ENCODE data around the gene FLNC.

DNA sequence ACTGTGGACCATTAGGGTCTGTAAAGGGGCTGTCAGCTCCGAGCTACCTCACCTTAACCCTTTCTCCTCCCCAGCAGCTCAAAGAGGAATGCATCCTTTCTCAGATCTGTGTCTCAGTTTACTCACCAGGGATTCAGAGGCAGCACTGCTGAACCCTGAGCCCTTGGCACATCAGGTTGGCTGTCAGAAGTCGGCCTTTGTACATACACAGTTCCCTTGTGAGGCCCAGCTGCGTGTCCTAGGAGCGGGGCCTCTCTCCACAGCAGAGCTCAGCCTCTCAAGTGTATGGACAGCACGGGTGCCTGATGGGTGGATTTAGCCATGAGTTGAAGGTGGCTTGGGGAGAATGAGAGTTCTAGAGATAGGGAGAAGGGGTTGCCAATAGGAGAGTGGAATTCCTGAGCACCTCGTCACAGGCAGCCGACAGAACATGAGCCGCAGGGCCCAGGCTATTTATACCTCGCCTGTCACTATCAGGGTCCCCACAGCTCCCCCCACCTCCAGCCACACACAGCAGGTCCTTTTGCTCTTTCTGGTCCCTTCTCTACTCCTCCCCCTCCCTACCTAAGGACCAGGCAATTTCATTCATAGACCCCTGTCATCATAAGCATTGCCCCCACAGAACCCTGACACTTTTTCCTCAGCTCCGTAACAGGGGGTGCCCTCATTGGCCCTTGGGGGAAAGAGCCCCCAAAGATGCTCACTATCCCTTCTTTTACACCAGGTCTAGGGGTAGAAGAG lies 2.1 kb upstream of the FLNC start:
- TF ChIP-seq RAD21 (IDR thresholded peaks at IDR 0.05; ENCODE audit: low read length) (no peak), FOSL2 (IDR thresholded peaks at IDR 0.05; ENCODE audit: borderline replicate concordance, low read depth) (peak; percentile 79), RCOR1 (IDR thresholded peaks at IDR 0.05; ENCODE audit: low read length) (no peak), FOXJ3 (CRISPR knock-in tag; IDR thresholded peaks at IDR 0.05) (no peak), MAX (IDR thresholded peaks at IDR 0.05; ENCODE audit: low read depth) (peak; percentile 71), TAF1 (IDR thresholded peaks at IDR 0.05; ENCODE audit: borderline replicate concordance, low read depth, low read length) (0 out of 2 replicates have a peak, but pooled peaks have one; percentile 16), GATA2 (CRISPR knock-in tag; IDR thresholded peaks at IDR 0.05) (no peak), ELF1 (IDR thresholded peaks at IDR 0.05) (no peak), CHD2 (IDR thresholded peaks at IDR 0.05; ENCODE audit: low read length, partially characterized antibody) (no peak), POLR2AphosphoS5 (IDR thresholded peaks at IDR 0.05; ENCODE audit: low read depth, low read length) (peak; percentile 60; the same call in 1 of the 2 replicates), JUND (IDR thresholded peaks at IDR 0.05) (peak; percentile 63; the same call in 1 of the 2 replicates)
- TF ChIP-seq, protein P1, sequence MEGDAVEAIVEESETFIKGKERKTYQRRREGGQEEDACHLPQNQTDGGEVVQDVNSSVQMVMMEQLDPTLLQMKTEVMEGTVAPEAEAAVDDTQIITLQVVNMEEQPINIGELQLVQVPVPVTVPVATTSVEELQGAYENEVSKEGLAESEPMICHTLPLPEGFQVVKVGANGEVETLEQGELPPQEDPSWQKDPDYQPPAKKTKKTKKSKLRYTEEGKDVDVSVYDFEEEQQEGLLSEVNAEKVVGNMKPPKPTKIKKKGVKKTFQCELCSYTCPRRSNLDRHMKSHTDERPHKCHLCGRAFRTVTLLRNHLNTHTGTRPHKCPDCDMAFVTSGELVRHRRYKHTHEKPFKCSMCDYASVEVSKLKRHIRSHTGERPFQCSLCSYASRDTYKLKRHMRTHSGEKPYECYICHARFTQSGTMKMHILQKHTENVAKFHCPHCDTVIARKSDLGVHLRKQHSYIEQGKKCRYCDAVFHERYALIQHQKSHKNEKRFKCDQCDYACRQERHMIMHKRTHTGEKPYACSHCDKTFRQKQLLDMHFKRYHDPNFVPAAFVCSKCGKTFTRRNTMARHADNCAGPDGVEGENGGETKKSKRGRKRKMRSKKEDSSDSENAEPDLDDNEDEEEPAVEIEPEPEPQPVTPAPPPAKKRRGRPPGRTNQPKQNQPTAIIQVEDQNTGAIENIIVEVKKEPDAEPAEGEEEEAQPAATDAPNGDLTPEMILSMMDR (IDR thresholded peaks at IDR 0.05): no peak
- TF ChIP-seq, protein P2, sequence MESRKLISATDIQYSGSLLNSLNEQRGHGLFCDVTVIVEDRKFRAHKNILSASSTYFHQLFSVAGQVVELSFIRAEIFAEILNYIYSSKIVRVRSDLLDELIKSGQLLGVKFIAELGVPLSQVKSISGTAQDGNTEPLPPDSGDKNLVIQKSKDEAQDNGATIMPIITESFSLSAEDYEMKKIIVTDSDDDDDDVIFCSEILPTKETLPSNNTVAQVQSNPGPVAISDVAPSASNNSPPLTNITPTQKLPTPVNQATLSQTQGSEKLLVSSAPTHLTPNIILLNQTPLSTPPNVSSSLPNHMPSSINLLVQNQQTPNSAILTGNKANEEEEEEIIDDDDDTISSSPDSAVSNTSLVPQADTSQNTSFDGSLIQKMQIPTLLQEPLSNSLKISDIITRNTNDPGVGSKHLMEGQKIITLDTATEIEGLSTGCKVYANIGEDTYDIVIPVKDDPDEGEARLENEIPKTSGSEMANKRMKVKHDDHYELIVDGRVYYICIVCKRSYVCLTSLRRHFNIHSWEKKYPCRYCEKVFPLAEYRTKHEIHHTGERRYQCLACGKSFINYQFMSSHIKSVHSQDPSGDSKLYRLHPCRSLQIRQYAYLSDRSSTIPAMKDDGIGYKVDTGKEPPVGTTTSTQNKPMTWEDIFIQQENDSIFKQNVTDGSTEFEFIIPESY (IDR thresholded peaks at IDR 0.05; ENCODE audit: borderline replicate concordance, low read depth): no peak

Measured in SK-N-SH (cell line).